ENCODE measurements around the gene MAGEA3. TPM values are rescaled to one million over a fixed set of nuclear protein-coding genes. Genes with fewer than 3 reads are reported as not detected.
A peak's percentile ranks its signal among the peaks of the same experiment; 100 is the strongest.
"Not testable (repeated sequence)": the region's sequence is repeated elsewhere in the genome, so short reads cannot be mapped to it uniquely, and the experiment has no call there.

MAGEA3 gene, protein sequence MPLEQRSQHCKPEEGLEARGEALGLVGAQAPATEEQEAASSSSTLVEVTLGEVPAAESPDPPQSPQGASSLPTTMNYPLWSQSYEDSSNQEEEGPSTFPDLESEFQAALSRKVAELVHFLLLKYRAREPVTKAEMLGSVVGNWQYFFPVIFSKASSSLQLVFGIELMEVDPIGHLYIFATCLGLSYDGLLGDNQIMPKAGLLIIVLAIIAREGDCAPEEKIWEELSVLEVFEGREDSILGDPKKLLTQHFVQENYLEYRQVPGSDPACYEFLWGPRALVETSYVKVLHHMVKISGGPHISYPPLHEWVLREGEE
- not detected for total RNA-seq (2013)
- polyA plus RNA-seq (not detected), polyA minus RNA-seq (0.32 TPM in 1 of 2 replicates, not detected in the other), total RNA-seq (0 to 0.45 (median 0) reads per million in 11 experiments)

DNA sequence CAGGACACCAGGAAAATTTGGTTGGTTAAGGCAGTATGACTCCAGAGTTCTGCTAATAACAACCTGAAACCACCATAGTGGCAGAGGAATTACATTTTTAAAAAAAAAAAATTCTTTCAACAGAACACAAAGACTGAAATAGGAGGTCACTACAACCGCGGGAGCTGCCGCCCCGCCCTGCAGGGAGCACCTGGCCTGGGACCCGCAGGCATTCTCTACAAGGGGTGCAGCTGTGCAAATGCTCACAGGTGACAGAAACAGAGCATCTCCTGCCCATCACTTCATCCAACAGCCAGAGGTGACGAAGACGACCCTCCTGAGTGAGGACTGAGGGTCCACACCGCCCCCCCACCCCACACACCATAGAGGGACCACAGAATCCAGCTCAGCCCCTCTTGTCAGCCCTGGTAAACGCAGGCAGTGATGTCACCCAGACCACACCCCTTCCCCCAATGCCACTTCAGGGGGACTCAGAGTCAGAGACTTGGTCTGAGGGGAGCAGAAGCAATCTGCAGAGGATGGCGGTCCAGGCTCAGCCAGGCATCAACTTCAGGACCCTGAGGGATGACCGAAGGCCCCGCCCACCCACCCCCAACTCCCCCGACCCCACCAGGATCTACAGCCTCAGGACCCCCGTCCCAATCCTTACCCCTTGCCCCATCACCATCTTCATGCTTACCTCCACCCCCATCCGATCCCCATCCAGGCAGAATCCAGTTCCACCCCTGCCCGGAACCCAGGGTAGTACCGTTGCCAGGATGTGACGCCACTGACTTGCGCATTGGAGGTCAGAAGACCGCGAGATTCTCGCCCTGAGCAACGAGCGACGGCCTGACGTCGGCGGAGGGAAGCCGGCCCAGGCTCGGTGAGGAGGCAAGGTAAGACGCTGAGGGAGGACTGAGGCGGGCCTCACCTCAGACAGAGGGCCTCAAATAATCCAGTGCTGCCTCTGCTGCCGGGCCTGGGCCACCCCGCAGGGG, at the start of gene MAGEA3:
TSS of gene MAGEA3 (plus strand) at position 843 of the 980 bp plus-strand sequence. CDS start 2,039 bp downstream, outside the sequence.
- H3K9me3 ChIP-seq (replicated peaks in 1 of 2; ENCODE audit: control insufficient read depth in 1 of 2, insufficient read depth in 1 of 2, low read length in 2 of 2); H3K9me3 Mint-ChIP-seq; H3K4me1 Mint-ChIP-seq; DNase-seq; H3K27me3 ChIP-seq (ENCODE audit: control insufficient read depth in 2 of 2, insufficient read depth in 2 of 2, low read length in 2 of 2); H3K4me3 ChIP-seq (replicated peaks in 1 of 3; ENCODE audit: low read depth in 2 of 3, low read length in 3 of 3); H3K27ac ChIP-seq (ENCODE audit: low read depth in 1 of 2, low read length in 2 of 2); H4K20me1 ChIP-seq (ENCODE audit: insufficient read depth, low read length); H3K27ac Mint-ChIP-seq; H3K36me3 ChIP-seq (replicated peaks in 1 of 2; ENCODE audit: control insufficient read depth in 1 of 2, insufficient read depth in 2 of 2, low read length in 2 of 2); H3K36me3 Mint-ChIP-seq; H3K9ac ChIP-seq (ENCODE audit: insufficient read depth, low read length, poor library complexity, severe bottlenecking); H3K4me2 ChIP-seq (replicated peaks; ENCODE audit: extremely low read depth, low read length, poor library complexity, severe bottlenecking); H3K4me3 Mint-ChIP-seq; H3K79me2 ChIP-seq (ENCODE audit: insufficient read depth, low read length); intact Hi-C loops (cut with micrococcal nuclease); H3K27me3 Mint-ChIP-seq (ENCODE audit: low read depth in 3 of 3); H3K4me1 ChIP-seq (ENCODE audit: control insufficient read depth in 1 of 2, insufficient read depth in 2 of 2, low read length in 2 of 2); H2AFZ ChIP-seq (ENCODE audit: insufficient read depth, low read depth, low read length, poor library complexity, severe bottlenecking): not testable (repeated sequence)
- no CpG with 5 or more reads among the region's 34 CpGs for WGBS (ENCODE audit: insufficient coverage)

- no peaks in the 10 kb centered on the region for H3K4me1 ChIP-seq (ENCODE audit: control insufficient read depth in 1 of 2, insufficient read depth in 2 of 2, low read length in 2 of 2)
- H3K27me3 Mint-ChIP-seq (ENCODE audit: low read depth in 3 of 3): peaks cover 2 to 9% (median 4%) of the 10 kb centered on the region in 3 donors
- no peak for DNase-seq
- WGBS (ENCODE audit: insufficient coverage): 93% methylated on average over 2 of the region's 6 CpGs
- peak overlapping the region in 1 of 7 donors; percentile 33 for H3K27ac Mint-ChIP-seq
- H3K4me3 Mint-ChIP-seq: no peak overlapping the region
- H3K4me3 ChIP-seq (replicated peaks in 1 of 3; ENCODE audit: low read depth in 2 of 3, low read length in 3 of 3): no peak overlapping the region
- no peaks in the 10 kb centered on the region for H3K36me3 Mint-ChIP-seq
- H4K20me1 ChIP-seq (ENCODE audit: insufficient read depth, low read length): no peaks in the 10 kb centered on the region
- H3K9me3 Mint-ChIP-seq: peaks cover 0 to 4% (median 0%) of the 10 kb centered on the region in 7 donors
- H3K36me3 ChIP-seq (replicated peaks in 1 of 2; ENCODE audit: control insufficient read depth in 1 of 2, insufficient read depth in 2 of 2, low read length in 2 of 2): no peaks in the 10 kb centered on the region
- no peaks in the 10 kb centered on the region for H3K79me2 ChIP-seq (ENCODE audit: insufficient read depth, low read length)
- H3K27me3 ChIP-seq (ENCODE audit: control insufficient read depth in 2 of 2, insufficient read depth in 2 of 2, low read length in 2 of 2): no peaks in the 10 kb centered on the region
- H3K4me2 ChIP-seq (replicated peaks; ENCODE audit: extremely low read depth, low read length, poor library complexity, severe bottlenecking): no peak overlapping the region
- TF ChIP-seq, protein P1, sequence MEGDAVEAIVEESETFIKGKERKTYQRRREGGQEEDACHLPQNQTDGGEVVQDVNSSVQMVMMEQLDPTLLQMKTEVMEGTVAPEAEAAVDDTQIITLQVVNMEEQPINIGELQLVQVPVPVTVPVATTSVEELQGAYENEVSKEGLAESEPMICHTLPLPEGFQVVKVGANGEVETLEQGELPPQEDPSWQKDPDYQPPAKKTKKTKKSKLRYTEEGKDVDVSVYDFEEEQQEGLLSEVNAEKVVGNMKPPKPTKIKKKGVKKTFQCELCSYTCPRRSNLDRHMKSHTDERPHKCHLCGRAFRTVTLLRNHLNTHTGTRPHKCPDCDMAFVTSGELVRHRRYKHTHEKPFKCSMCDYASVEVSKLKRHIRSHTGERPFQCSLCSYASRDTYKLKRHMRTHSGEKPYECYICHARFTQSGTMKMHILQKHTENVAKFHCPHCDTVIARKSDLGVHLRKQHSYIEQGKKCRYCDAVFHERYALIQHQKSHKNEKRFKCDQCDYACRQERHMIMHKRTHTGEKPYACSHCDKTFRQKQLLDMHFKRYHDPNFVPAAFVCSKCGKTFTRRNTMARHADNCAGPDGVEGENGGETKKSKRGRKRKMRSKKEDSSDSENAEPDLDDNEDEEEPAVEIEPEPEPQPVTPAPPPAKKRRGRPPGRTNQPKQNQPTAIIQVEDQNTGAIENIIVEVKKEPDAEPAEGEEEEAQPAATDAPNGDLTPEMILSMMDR (IDR thresholded peaks at IDR 0.05): no peak
- H3K9ac ChIP-seq (ENCODE audit: insufficient read depth, low read length, poor library complexity, severe bottlenecking): no peak overlapping the region
- H3K9me3 ChIP-seq (replicated peaks in 1 of 2; ENCODE audit: control insufficient read depth in 1 of 2, insufficient read depth in 1 of 2, low read length in 2 of 2): no peaks in the 10 kb centered on the region
- intact Hi-C loops (cut with micrococcal nuclease): no loop called here
- H3K27ac ChIP-seq (ENCODE audit: low read depth in 1 of 2, low read length in 2 of 2): no peak overlapping the region
- H2AFZ ChIP-seq (ENCODE audit: insufficient read depth, low read depth, low read length, poor library complexity, severe bottlenecking): no peak overlapping the region
- H3K4me1 Mint-ChIP-seq: no peaks in the 10 kb centered on the region
Measured at GRCh38 chrX:152652060-152652459, 46.5 kb upstream of the MAGEA3 start.

All from CD14-positive monocyte (primary cell).